GM18870 (cell line): Measurements from ENCODE around the gene PPP1R3A.

Experiments
- ATAC-seq: cut with Tn5 transposase; IDR thresholded peaks from one replicate; pipeline ENCODE4 v1.9.1; 2021; ENCODE audit warnings: moderate library complexity; ENCODE audit not compliant: unreplicated experiment

The PPP1R3A gene

DNA sequence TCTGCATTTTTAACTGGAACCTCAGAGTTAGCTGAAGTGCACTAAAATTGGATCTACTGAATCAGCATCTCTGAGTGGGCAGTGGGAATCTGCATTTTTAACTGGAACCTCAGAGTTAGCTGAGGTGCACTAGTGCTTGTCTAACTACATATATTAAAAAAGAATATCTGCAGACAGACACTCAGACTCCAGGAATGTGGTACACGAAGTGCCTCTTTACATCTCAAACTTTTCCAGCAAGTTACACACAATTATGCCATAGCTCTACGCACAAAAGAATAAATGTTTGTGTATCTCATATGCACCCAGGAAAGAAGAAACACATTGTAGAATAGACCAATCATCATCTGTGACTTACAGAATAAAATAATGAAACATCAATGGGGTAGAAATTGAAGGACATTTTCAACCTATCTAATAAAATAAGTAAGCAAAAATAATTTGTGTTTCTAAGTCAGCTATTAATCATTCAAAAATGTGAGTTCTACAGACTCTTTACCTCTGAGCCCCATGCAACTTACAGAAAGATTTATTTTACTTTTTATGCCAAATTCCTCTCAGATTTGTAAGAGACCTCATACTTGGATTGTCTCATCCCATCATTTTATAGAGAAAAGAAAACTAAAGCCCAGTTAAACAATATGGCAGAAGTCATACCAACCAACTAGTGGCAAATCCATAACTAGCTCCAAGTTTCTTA, 28.3 kb downstream of the PPP1R3A start:
- no peak for ATAC-seq

DNA sequence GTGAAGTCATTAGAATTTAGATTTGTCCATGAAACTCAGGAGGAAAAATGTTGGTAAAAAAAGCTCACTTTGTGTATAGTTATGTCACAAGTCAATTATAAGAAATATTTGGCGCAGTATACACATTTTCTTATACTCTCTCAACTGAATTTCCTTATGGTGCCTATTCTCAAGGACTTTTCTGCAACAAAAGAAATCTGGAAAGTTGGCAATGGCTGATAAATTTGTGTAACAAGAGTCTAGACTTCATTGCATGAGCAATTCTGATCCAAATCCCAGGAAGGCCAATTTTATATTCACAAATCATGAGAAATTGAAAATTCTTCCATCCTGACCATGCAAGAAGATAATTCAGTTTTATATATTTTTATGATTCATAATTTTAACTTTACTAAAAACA, 35.7 kb downstream of the PPP1R3A start:
- ATAC-seq = no peak

DNA sequence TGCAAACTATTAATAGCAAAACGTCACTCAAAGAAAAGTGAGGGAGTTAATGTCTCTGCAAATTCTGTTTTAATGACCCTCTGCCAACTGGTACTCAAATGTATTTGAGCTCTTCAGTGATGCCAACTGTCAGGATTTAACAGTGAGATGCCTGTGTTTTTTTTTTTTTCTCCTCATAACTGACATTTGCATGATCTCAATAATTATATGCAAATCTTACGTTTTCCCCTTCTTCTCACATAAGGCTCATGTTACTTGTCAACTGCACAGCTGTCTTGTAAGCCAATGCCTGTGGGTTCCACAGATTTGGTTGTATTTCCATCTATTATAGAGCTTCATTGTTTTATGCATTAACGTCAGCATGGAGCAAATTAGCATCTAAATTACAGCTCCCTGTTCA, 38.2 kb downstream of the PPP1R3A start:
- ATAC-seq = no peak

DNA sequence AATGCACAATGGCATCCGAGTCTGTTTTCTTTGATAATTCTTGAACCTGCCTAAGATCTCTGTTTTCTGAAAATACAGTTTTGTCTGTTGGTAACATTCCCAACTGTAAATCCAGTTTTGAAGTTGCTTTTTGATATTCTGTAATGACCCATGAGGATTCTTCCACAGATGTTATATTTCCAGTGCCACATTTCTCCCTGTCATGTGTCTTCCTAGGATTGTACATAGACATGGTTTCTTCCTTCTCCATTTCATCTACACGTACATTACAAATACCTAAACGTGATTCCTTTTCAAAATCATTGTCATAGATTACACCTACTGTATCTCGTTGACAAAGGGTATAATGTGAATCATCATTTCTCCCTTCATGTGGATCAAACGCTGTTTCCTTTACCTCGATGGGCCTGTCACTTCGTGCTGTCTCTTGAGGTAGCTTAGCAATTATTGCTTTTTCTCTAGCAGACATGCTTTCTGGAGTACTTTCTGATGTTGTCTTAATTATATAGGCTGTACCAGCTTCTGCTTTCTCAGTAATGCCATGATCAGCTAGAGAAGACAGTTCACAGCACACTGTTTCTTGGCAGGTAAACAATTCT, 40.3 kb downstream of the PPP1R3A start:
- no peak for ATAC-seq

DNA sequence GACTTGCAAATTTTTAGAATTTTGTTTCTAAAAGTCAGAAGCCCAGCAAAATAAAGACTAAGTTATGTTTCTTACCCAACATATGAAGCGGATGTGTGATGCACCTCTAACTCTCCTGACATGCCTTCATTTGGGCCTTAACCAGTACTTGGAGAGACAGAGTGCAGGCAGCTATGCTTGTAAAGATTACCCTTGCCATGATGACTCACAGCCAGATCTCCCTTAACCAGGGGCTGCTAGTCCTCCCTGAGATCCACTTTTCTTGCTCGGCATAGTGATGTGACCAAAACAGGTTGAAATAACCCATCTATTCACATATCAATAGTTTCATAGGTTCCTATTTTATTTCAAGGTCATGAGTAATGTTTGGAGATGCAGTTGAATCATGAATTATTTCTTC, 43.6 kb downstream of the PPP1R3A start:
- ATAC-seq = no peak

DNA sequence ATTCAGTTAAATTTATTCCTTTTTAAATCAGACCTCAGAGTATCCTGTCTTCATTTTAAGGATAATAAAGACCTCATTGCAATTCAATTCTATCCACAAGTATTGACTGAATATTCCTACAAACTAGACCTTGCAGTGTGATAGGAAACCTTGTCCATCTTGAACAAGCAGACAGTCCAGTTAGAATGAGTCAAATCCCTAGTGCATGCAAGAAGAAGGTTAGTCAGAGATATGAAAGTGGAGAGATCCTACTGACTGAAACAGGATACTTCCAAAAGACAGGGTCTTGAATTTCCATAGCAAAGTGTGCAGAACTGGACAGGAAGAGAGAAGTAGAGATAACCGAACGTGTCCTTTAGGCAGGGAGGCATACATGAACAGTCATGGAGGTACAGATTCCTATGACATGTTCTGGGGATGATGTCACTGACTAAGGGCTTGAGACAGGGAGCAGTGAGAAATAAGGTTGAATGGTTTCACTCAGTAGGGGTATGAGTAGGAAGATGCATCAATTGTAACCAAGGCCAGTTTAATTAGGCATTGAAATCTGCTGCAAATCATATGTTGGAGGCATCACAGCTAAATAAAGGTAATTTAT, 45.2 kb downstream of the PPP1R3A start:
- no peak for ATAC-seq

DNA sequence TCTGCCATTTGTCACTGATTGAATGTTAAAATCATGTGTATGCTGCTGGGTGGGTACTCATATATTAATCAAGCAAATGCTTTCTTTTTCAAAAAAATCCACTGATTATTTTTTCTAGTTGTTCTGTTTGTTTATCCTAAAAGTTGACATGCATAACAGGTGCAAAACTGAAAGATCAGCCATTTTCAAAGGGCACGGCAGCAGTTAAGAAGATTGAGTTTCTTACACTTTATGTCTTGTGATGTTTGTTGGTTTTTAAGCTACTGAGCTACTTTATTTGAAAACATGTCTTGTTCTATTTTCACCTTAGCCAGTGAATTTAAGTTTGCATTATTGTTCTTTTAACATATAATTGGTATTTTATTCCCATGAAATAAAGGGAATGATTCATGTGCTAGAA, 45.8 kb downstream of the PPP1R3A start:
- no peak for ATAC-seq

DNA sequence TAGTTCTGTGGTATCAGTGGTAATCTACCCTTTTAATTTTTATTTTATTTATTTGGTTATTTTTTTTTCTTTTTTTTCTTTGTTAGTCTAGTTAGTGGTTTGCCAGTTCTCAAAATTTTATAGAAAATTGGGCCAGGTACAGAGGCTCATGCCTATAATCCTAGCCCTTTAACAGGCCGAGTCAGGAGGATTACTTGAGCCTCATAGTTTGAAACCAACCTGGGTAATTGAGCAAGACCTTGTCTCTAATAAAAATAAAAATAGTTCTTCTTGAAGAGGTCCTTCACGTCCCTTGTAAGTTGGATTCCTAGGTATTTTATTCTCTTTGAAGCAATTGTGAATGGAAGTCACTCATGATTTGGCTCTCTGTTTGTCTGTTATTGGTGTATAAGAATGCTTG, 51.5 kb downstream of the PPP1R3A start:
- no peak for ATAC-seq

DNA sequence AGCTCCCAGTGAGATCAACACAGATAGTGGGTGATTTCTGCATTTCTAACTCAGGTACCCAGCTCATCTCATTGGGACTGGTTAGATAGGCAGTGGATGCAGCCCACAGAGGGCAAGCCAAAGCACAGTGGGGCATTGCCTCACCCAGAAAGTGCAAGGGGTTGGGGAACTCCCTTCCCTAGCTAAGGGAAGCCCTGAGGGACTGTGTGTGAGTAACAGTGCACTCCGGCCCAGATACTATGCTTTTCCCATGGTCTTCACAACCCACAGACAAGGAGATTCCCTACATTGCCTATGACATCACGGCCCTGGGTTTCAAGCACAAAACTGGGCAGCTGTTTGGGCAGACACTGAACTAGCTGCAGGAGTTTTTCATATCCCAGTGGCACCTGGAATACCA, 62.8 kb downstream of the PPP1R3A start:
- no peak for ATAC-seq

DNA sequence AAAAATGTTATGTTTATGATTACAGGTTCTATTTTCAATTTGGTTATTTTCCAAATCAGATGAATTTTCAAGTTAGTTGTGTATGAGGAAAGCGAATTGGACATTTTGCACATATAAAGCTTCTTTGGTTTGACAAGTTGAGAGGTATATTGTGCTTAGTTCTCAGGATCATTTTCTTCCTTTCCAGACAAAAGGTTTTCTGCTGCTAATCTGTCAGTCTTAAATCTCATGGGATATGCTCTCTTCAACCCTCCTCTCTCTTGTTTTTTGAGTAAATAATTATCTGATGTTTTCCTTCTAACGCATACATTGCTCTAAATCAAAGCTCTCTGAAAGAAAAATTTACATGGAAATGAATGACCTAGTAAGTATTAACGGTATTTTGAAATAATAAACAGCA, 77.9 kb downstream of the PPP1R3A start:
- no peak for ATAC-seq

DNA sequence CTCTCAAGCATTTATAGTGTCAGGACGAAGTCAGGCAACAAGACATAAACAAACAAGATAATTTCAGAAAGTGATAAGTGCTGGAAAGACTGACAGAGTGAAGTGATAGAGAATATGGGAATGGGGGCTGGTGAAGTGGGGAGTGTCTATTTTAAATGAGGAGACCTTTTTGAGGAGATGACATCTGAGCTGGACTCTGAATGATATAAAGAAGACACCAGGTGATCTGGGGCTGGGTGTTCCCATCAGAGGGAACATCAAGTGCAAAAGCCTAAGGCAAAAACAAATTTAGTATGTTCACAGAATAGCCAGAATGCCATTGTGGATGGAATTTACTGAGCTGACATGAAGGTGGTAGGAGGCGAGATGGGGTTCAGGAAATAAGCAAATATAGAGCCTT, 83.4 kb downstream of the PPP1R3A start:
- no peak for ATAC-seq

DNA sequence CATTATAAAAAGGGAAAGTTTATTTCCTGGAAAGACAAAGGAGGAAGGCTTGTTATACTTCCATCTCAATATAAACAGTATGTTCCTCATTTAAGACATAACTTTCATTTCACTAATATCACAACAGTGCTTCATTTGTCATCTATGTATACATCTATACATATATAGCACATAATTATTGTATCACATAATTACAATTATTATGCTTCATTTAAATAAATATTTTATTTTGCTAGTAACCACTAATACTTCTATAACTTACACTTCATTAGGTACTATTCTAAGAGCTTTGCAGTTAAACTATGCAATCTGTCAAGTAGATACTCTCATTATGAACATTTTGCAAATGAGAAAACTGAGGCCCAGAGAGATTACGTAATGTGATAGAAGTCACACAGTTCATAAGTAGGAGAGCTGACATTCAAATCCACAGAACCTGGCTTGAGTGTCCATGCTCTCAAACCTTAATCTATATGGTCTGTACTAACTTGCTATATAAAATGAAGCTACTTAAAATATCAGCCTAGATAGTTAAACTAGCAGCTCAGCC, 86.5 kb downstream of the PPP1R3A start:
- ATAC-seq = no peak

DNA sequence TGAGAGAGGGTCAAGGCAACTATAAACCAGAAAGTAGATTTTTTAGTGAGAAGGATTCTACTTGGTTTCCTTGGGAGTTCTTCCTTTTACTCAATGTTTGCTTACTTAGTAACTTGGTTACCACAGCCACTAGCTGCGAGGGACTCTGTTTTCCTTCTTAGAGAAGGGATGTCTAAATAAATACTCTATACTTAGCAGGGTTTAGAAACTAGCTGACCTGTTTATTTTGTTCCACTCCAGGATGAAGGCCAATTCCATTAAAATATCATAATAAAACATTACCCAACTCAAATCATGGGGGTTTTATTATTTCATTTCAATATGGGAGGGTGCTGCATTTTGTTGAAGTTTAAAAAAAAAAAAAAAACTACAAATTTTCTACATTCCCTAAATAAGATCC, 87.3 kb downstream of the PPP1R3A start:
- ATAC-seq = no peak

DNA sequence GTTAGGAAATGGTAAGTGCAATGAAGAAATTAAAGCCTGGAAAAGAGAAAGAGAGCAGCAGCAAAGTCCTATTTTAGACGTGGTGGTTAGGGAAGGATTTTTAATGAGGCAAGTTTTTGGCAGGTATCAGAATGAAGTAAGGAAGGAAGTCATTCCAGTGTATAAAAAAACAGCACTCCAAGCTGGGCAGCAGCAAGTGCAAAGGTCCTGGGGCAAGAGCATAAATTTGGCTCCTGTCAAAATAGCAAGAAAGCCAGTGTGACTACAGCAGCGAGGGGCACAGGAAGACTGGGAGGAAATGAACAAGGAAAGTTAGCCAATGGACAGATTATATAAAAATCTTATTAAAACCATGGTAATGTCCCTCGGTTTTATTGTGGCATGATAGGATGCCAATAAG, 90.2 kb downstream of the PPP1R3A start:
- ATAC-seq = no peak
